ENCODE data around the gene TNFAIP8L1. TPM values are rescaled to one million over a fixed set of nuclear protein-coding genes. Genes with fewer than 3 reads are reported as not detected.
"Not testable (repeated sequence)": the region's sequence is repeated elsewhere in the genome, so short reads cannot be mapped to it uniquely, and the experiment has no call there.

Gene TNFAIP8L1
- total RNA-seq, 2 donors from 2014 or later, result 4.2 to 4.3 TPM

DNA sequence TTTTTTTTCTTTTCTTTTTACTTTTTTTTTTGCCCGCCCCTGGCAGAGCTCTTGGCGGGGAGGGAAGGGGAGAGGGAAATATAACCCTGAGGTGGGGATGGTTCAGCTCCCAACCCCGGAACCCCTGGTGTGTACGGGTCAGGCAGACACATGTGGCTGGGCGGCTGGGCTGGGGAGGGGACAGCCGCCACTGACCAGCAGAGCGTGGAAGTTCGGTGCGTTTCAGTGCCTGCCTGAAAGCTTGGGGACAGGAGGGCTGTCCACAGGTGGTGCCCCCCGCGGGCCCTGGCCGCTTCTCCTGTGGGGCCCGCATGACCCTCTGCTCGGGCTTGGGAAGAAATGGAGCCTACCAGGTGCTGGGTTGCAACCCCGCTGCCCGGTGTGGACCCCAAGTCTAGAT is 36.0 kb downstream of the TNFAIP8L1 start:
- no peak overlapping the region for H3K4me3 ChIP-seq
- no peak for ATAC-seq (ENCODE audit: insufficient number of reproducible peaks, low FRiP score, low read depth)
- no peaks in the 10 kb centered on the region for H3K9me3 ChIP-seq
- no peak for DNase-seq (ENCODE audit: low spot score)
- H3K27me3 ChIP-seq (replicated peaks; ENCODE audit: insufficient read depth), result no peaks in the 10 kb centered on the region
- no peak overlapping the region for H3K27ac ChIP-seq
- TF ChIP-seq, protein P1, sequence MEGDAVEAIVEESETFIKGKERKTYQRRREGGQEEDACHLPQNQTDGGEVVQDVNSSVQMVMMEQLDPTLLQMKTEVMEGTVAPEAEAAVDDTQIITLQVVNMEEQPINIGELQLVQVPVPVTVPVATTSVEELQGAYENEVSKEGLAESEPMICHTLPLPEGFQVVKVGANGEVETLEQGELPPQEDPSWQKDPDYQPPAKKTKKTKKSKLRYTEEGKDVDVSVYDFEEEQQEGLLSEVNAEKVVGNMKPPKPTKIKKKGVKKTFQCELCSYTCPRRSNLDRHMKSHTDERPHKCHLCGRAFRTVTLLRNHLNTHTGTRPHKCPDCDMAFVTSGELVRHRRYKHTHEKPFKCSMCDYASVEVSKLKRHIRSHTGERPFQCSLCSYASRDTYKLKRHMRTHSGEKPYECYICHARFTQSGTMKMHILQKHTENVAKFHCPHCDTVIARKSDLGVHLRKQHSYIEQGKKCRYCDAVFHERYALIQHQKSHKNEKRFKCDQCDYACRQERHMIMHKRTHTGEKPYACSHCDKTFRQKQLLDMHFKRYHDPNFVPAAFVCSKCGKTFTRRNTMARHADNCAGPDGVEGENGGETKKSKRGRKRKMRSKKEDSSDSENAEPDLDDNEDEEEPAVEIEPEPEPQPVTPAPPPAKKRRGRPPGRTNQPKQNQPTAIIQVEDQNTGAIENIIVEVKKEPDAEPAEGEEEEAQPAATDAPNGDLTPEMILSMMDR (IDR thresholded peaks at IDR 0.05), result no peak
- H3K36me3 ChIP-seq, result peaks cover 21% of the 10 kb centered on the region
- H3K4me1 ChIP-seq (ENCODE audit: control insufficient read depth in 1 of 2, low read depth in 2 of 2), result peaks cover 0 to 4% of the 10 kb centered on the region in 2 donors

DNA sequence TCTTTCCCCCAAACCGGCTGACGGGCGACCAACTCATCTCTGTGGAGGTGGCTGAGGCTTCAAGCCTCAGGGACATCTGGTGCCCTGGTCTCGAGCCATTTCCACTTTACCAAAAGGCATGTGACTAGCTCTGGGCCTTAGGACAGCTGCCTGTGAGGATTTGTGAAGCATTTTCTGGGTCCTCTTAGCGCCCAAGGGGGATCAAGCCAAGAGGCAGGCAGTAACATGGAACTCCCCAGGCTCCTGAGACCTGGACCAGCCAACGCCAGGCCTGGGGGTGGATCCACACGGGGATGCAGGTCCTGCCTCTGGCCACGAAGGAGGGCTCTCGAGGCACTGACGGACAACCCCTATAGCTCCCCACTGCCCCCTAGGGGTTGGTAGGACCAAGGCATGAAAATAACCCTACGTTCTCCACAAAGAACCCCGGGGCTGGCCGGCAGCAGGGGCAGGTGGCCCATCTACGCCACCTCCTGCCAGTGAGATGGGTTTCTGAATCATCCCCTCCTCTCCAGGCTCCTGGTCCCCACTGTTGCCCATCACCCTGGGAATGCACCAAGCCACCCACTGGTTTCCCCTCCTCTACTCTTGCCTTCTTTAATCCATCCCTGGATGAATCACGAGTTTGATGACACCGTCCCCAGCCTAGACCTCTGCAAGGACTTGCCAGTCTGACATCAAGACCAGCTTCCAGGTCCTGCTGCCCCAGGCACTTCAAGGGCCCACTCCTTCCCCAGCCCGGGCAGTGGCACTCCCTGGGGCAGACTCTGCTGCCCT is 37.8 kb downstream of the TNFAIP8L1 start:
- H3K9me3 ChIP-seq, result no peaks in the 10 kb centered on the region
- H3K36me3 ChIP-seq, result peaks cover 28% of the 10 kb centered on the region
- no peak for DNase-seq (ENCODE audit: low spot score)
- no peak for ATAC-seq (ENCODE audit: insufficient number of reproducible peaks, low FRiP score, low read depth)
- no peaks in the 10 kb centered on the region for H3K4me1 ChIP-seq (ENCODE audit: control insufficient read depth in 1 of 2, low read depth in 2 of 2)
- H3K27ac ChIP-seq, result no peak overlapping the region
- H3K27me3 ChIP-seq (replicated peaks; ENCODE audit: insufficient read depth), result no peaks in the 10 kb centered on the region
- TF ChIP-seq, protein P1 (IDR thresholded peaks at IDR 0.05), result peak; percentile 35
- no peak overlapping the region for H3K4me3 ChIP-seq

DNA sequence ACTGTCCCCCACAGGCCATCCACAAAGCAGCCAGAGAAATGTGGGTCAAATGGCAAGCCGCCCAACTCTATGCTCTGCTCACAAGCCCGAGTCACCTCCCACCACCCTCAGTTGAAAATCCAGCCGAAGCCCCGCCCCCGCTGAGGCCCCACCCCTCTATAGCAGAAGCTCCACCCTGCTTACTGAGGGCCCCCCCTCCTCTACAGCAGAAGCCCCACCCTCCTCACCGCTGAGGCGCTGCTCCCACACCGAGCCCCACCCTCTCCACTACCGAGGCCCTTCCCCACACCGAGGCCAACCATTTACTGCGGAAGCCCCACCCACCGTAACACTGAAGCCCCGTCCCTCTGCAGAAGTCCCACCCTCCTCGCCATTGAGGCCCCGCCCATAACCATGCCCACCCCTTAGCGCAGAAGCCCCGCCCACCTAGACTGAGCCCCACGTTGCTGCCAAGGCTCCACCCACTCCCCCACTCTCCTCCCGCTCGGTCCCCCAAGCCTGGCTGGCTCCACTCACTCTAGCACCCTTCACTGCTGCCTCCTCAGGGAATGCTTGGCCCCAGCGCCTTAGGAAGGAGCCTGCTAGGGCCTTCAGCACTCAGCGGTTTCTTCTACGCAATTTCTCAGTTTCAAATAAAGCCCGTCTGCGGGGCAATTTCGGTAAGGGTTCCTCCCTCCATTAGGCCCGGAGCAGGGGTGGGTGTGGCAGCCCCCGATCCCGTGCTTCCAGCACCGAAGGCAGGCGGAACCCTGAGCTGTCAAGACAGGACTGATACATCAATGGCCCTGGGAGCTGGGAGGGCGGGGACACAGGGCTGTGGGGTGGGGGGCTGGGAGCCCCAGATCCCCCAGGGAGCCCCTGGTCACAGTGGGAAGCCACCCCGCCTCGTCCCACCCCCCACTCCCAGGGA is 39.8 kb downstream of the TNFAIP8L1 start:
- no peak overlapping the region for H3K27ac ChIP-seq
- peaks cover 43% of the 10 kb centered on the region for H3K36me3 ChIP-seq
- no peak overlapping the region for H3K4me3 ChIP-seq
- ATAC-seq (ENCODE audit: insufficient number of reproducible peaks, low FRiP score, low read depth) (no peak), DNase-seq (ENCODE audit: low spot score) (no peak)
- H3K9me3 ChIP-seq, result no peaks in the 10 kb centered on the region
- no peaks in the 10 kb centered on the region for H3K4me1 ChIP-seq (ENCODE audit: control insufficient read depth in 1 of 2, low read depth in 2 of 2)
- TF ChIP-seq, protein P1 (IDR thresholded peaks at IDR 0.05), result no peak
- no peaks in the 10 kb centered on the region for H3K27me3 ChIP-seq (replicated peaks; ENCODE audit: insufficient read depth)

DNA sequence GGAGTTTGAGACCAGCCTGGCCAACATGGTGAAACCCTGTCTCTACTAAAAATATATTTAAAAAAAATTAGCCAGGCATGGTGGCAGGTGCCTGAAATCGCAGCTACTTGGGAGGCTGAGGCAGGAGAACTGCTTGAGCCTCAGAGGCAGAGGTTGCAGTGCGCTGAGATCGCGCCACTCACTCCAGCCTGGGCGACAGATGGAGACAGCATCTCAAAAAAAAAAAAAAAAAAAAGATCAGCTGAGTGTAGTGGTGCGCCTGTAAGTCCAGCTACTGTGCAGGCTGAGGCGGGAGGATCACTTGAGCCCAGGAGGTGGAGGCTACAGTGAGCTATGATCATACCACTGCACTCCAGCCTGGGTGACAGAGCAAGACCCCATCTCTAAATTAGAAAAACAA is 40.7 kb downstream of the TNFAIP8L1 start:
- H3K4me3 ChIP-seq; H3K9me3 ChIP-seq; H3K27ac ChIP-seq; H3K27me3 ChIP-seq (replicated peaks; ENCODE audit: insufficient read depth); H3K4me1 ChIP-seq (ENCODE audit: control insufficient read depth in 1 of 2, low read depth in 2 of 2); ATAC-seq (ENCODE audit: insufficient number of reproducible peaks, low FRiP score, low read depth); DNase-seq (ENCODE audit: low spot score): not testable (repeated sequence)
- H3K36me3 ChIP-seq, result peaks cover 52% of the 10 kb centered on the region

DNA sequence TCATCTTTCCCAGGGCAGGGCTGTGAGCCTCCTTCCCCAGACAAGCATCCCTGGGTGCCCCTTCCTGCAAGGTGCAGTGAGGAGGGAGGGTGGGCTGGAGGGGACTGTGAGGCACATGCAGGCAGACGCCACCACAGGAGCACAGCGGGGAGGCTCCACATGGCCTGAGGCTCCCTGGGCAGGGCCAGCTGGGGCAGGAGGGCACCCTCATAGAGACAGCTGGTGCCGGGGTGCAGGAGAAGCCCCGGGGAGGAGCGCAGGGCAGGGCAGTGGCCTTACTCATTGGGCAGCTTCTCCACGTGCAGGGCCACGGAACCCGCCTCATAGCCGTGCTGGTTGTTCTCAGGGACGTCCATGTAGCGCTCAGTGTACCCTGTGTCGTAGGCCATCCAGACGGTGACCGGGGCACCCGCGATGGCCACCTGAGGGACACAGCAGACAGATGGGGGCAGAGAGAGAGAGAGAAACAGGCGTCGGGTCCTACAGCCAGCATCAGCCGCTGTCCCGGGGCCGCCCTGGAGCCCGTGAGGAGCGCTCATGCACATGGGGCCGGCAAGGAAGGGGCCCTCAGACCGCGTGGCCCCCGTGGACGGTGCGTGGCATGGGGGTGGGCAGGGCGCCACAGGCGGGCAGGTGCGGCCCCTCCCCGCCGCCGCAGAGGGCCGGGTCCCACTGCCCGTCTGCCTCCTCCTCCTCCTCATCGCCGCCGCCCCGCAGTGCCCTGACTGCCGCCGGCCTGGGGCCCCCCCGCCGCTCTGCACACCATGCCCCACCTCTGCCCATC is 43.3 kb downstream of the TNFAIP8L1 start:
- Histone ChIP-seq H3K9me3 (no peaks in the 10 kb centered on the region), H3K36me3 (peaks cover 58% of the 10 kb centered on the region), H3K4me1 (ENCODE audit: control insufficient read depth in 1 of 2, low read depth in 2 of 2) (no peaks in the 10 kb centered on the region), H3K27ac (no peak overlapping the region), H3K4me3 (no peak overlapping the region), H3K27me3 (replicated peaks; ENCODE audit: insufficient read depth) (no peaks in the 10 kb centered on the region)
- TF ChIP-seq, protein P1 (IDR thresholded peaks at IDR 0.05), result no peak
- no peak for ATAC-seq (ENCODE audit: insufficient number of reproducible peaks, low FRiP score, low read depth)
- DNase-seq (ENCODE audit: low spot score), result no peak

Measured in thoracic aorta (tissue), 2 donors.